ENCODE measurements around the gene XPA. TPM values are rescaled to one million over a fixed set of nuclear protein-coding genes. Genes with fewer than 3 reads are reported as not detected.
A peak's percentile ranks its signal among the peaks of the same experiment; 100 is the strongest.
"Not testable (repeated sequence)": the region's sequence is repeated elsewhere in the genome, so short reads cannot be mapped to it uniquely, and the experiment has no call there.

XPA gene
- total RNA-seq, 1 experiment from 2014 or later, result 15.0 TPM

- peak; percentile 91 for DNase-seq (ENCODE audit: low read depth)
These were observed 6.6 kb upstream of the XPA start for GRCh38 chr9:97703437-97704344.

- not testable (repeated sequence) for DNase-seq (ENCODE audit: low read depth)
These were observed 2.7 kb upstream of the XPA start for GRCh38 chr9:97699824-97700223.

- not testable (repeated sequence) for DNase-seq (ENCODE audit: low read depth)
These were observed 2.1 kb upstream of the XPA start for GRCh38 chr9:97699281-97699680.

GRCh38 chr9:97698865-97699264, 1.7 kb upstream of the XPA start:
- DNase-seq (ENCODE audit: low read depth), result no peak

GRCh38 chr9:97697837-97698236, 697 bp upstream of the XPA start:
- no peak for DNase-seq (ENCODE audit: low read depth)

GRCh38 chr9:97695995-97696802, 941 bp downstream of the XPA start:
- DNase-seq (ENCODE audit: low read depth), result no peak

- no peak for DNase-seq (ENCODE audit: low read depth)
These were observed 1.8 kb downstream of the XPA start for GRCh38 chr9:97695390-97695789.

- DNase-seq (ENCODE audit: low read depth), result no peak
These were observed 2.4 kb downstream of the XPA start for GRCh38 chr9:97694769-97695168.

- no peak for DNase-seq (ENCODE audit: low read depth)
These were observed 7.5 kb downstream of the XPA start for GRCh38 chr9:97689401-97690180.

GRCh38 chr9:97688654-97689053, 8.5 kb downstream of the XPA start:
- DNase-seq (ENCODE audit: low read depth), result no peak

GRCh38 chr9:97682242-97682641, 14.9 kb downstream of the XPA start:
- DNase-seq (ENCODE audit: low read depth), result no peak

GRCh38 chr9:97675655-97676054, 21.5 kb downstream of the XPA start:
- DNase-seq (ENCODE audit: low read depth), result no peak

GRCh38 chr9:97673922-97674321, 23.2 kb downstream of the XPA start:
- no peak for DNase-seq (ENCODE audit: low read depth)

GRCh38 chr9:97672403-97672802, 24.7 kb downstream of the XPA start:
- DNase-seq (ENCODE audit: low read depth), result no peak

- DNase-seq (ENCODE audit: low read depth), result no peak
These were observed 26.6 kb downstream of the XPA start for GRCh38 chr9:97670586-97670985.

- DNase-seq (ENCODE audit: low read depth), result no peak
These were observed 28.7 kb downstream of the XPA start for GRCh38 chr9:97668485-97668884.

GRCh38 chr9:97666907-97667686, 30.0 kb downstream of the XPA start:
- DNase-seq (ENCODE audit: low read depth), result no peak

GRCh38 chr9:97665742-97666141, 31.4 kb downstream of the XPA start:
- DNase-seq (ENCODE audit: low read depth), result no peak

- DNase-seq (ENCODE audit: low read depth), result no peak
These were observed 36.3 kb downstream of the XPA start for GRCh38 chr9:97660847-97661246.

GRCh38 chr9:97660340-97660739, 36.8 kb downstream of the XPA start:
- no peak for DNase-seq (ENCODE audit: low read depth)

- DNase-seq (ENCODE audit: low read depth), result no peak
These were observed 37.4 kb downstream of the XPA start for GRCh38 chr9:97659771-97660170.
